ENCODE results near the gene ZP1.

Gene ZP1

GRCh38 chr11:60858236-60858635, 9.1 kb upstream of the ZP1 start:
- no peak for TF ChIP-seq ZFX (IDR thresholded peaks at IDR 0.05; ENCODE audit: borderline replicate concordance)
- TF ChIP-seq, protein P1, sequence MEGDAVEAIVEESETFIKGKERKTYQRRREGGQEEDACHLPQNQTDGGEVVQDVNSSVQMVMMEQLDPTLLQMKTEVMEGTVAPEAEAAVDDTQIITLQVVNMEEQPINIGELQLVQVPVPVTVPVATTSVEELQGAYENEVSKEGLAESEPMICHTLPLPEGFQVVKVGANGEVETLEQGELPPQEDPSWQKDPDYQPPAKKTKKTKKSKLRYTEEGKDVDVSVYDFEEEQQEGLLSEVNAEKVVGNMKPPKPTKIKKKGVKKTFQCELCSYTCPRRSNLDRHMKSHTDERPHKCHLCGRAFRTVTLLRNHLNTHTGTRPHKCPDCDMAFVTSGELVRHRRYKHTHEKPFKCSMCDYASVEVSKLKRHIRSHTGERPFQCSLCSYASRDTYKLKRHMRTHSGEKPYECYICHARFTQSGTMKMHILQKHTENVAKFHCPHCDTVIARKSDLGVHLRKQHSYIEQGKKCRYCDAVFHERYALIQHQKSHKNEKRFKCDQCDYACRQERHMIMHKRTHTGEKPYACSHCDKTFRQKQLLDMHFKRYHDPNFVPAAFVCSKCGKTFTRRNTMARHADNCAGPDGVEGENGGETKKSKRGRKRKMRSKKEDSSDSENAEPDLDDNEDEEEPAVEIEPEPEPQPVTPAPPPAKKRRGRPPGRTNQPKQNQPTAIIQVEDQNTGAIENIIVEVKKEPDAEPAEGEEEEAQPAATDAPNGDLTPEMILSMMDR (IDR thresholded peaks at IDR 0.05) = no peak
- H3K27ac ChIP-seq = no peak overlapping the region

- no peak overlapping the region for H3K27ac ChIP-seq
- TF ChIP-seq, protein P1 (IDR thresholded peaks at IDR 0.05) = no peak
- no peak for TF ChIP-seq ZFX (IDR thresholded peaks at IDR 0.05; ENCODE audit: borderline replicate concordance)
Measured at GRCh38 chr11:60858731-60859464, 8.4 kb upstream of the ZP1 start.

- TF ChIP-seq ZFX (IDR thresholded peaks at IDR 0.05; ENCODE audit: borderline replicate concordance) = no peak
- TF ChIP-seq, protein P1 (IDR thresholded peaks at IDR 0.05) = no peak
- H3K27ac ChIP-seq = no peak overlapping the region
Measured at GRCh38 chr11:60859616-60860250, 7.6 kb upstream of the ZP1 start.

DNA sequence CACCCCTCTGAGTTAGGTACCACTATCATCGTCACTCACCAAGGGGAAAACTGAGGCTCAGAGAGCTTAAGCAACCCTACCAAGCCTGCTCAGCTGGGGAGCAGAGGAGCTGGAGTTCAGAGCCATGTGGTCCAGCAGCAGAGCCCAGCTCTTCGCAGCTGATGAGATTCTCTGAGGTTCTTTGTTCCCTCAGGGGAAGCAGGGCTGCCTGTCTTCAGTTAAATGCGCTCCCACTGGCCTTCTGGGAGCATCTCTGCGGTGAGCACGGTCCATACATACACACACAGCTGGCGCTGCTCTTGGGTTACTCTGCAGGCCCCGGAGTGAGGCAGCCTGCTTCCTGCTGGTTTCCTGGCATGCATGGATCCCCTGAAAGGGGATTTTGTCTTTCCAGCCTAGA, 6.4 kb upstream of the ZP1 start:
- no peak for TF ChIP-seq ZFX (IDR thresholded peaks at IDR 0.05; ENCODE audit: borderline replicate concordance)
- TF ChIP-seq, protein P1 (IDR thresholded peaks at IDR 0.05) = no peak
- no peak overlapping the region for H3K27ac ChIP-seq

DNA sequence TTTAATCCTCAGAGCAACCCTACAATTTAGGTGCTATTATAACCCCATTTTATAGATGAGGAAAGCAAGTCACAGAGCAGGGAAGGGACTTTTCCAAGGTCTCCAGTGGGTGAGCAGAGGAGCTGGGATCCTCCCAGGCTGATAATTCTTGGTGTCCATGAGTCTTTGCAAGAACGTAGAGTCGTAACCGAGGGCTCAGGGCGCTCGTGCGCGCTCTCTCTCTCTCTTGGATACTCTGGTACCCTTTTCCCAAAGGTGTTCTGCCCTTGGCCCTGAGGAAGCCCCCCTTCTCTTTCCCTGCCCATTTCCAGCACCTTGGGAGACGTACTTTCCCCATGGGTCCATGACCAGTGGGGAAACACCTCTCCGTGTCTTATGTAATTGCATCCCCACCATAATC, 5.2 kb upstream of the ZP1 start:
- TF ChIP-seq, protein P1 (IDR thresholded peaks at IDR 0.05) = no peak
- TF ChIP-seq ZFX (IDR thresholded peaks at IDR 0.05; ENCODE audit: borderline replicate concordance) = no peak
- H3K27ac ChIP-seq = no peak overlapping the region

- no peak overlapping the region for H3K27ac ChIP-seq
- TF ChIP-seq, protein P1 (IDR thresholded peaks at IDR 0.05) = no peak
- no peak for TF ChIP-seq ZFX (IDR thresholded peaks at IDR 0.05; ENCODE audit: borderline replicate concordance)
Measured at GRCh38 chr11:60863550-60864521, 3.5 kb upstream of the ZP1 start.

Data from 22Rv1 (cell line).